Natural killer cell (primary cell): Measurements from ENCODE around the gene RUSF1. TPM values are rescaled to one million over a fixed set of nuclear protein-coding genes. Genes with fewer than 3 reads are reported as not detected.

Experiments used
- ATAC-seq, 3 donors: fragments of 150-1000 bp in 2 of 3; fragments of 200-7000 bp in 1 of 3; cut with Tn5 transposase; 1 replicate in 1 of 3; 2 replicates in 2 of 3; pipeline ENCODE4 v1.10.0; 2021; ENCODE audit warnings: mild to moderate bottlenecking in 2 of 3, moderate library complexity in 2 of 3
- DNase-seq, 2 donors: peaks; one replicate each; pipeline versions ENCODE4 v3.0.0 to v3.0.0-alpha.2; 2013 to 2021; ENCODE audit warnings: mixed read lengths in 1 of 2
- H3K27ac ChIP-seq: one replicate; pipeline ENCODE4 v1.5.1; 2013; ENCODE audit warnings: mild to moderate bottlenecking, low read length
- H3K27me3 ChIP-seq: one replicate; pipeline ENCODE4 v1.6.1; 2013; ENCODE audit warnings: low read length; ENCODE audit not compliant: control insufficient read depth, insufficient read depth
- H3K36me3 ChIP-seq: one replicate; pipeline ENCODE4 v1.6.1; 2013; ENCODE audit warnings: low read length; ENCODE audit not compliant: control insufficient read depth, insufficient read depth
- H3K4me1 ChIP-seq: one replicate; pipeline ENCODE4 v1.6.1; 2013; ENCODE audit warnings: low read length; ENCODE audit not compliant: control insufficient read depth, insufficient read depth
- H3K4me3 ChIP-seq: one replicate; pipeline ENCODE4 v1.5.1; 2013; ENCODE audit warnings: low read length
- H3K9me3 ChIP-seq: one replicate; pipeline ENCODE4 v1.6.1; 2013; ENCODE audit warnings: low read length; ENCODE audit not compliant: control insufficient read depth, insufficient read depth
- H3K27ac Mint-ChIP-seq, 2 donors: one replicate each; pipeline ENCODE4 v1.8.0; 2022; ENCODE audit warnings: mild to moderate bottlenecking in 2 of 2, mixed read lengths in 2 of 2, moderate library complexity in 1 of 2
- H3K27me3 Mint-ChIP-seq, 2 donors: one replicate each; pipeline ENCODE4 v1.8.0; 2022; ENCODE audit warnings: low read depth in 2 of 2, mixed read lengths in 2 of 2
- H3K36me3 Mint-ChIP-seq: one replicate; pipeline ENCODE4 v1.8.0; 2022; ENCODE audit warnings: mixed read lengths
- H3K4me1 Mint-ChIP-seq, 2 donors: one replicate each; pipeline ENCODE4 v1.8.0; 2022; ENCODE audit warnings: mixed read lengths in 2 of 2
- H3K4me3 Mint-ChIP-seq: one replicate; pipeline ENCODE4 v1.8.0; 2022; ENCODE audit warnings: mild to moderate bottlenecking, moderate library complexity, mixed read lengths
- H3K9me3 Mint-ChIP-seq, 2 donors: one replicate each; pipeline ENCODE4 v1.8.0; 2022; ENCODE audit warnings: mixed read lengths in 2 of 2
- CTCF ChIP-seq: fragments of 200-600 bp; IDR thresholded peaks from one replicate; pipeline ENCODE4 v1.8.0; 2022; ENCODE audit warnings: antibody characterized with exemption
- WGBS: methylation state at CpG from one replicate; pipeline ENCODE4 v1.1.7; 2013; ENCODE audit warnings: missing lambda C conversion rate; ENCODE audit not compliant: insufficient coverage; 5-methylcytosine and 5-hydroxymethylcytosine counted together
- intact Hi-C: fragments of 100-400 bp; cut with micrococcal nuclease; formaldehyde crosslinking; loops from one replicate; pipeline ENCODE4 v1.14.2; 2022
- total RNA-seq, 4 donors: library from RNA; stranded (reverse); fragments of 120-200 nt in 1 of 4; gene quantifications; one replicate each; pipeline versions ENCODE4 v1.2.3 to v1.2.4, GENCODE V29; 2013 to 2022

Gene RUSF1
- total RNA-seq, 3 donors from 2014 or later (not counting 1 experiment from before 2014, with no cell fraction given), result 50.2 to 61.5 (median 51.9) TPM

GRCh38 chr16:31483081-31483480, 25.1 kb downstream of the RUSF1 start, which contains the start of gene SLC5A2:
Gene SLC5A2, plus strand, starts transcription at chr16:31483123. Its CDS starts 14 bp downstream, at chr16:31483137.
- Histone ChIP-seq H3K4me3 (no peak within 1 kb of the TSS), H3K4me1 (peaks cover 16% of the 10 kb centered on the region), H3K36me3 (no peaks in the 10 kb centered on the region), H3K27me3 (no peaks in the 10 kb centered on the region), H3K9me3 (no peaks in the 10 kb centered on the region), H3K27ac (no peak within 1 kb of the TSS)
- Mint-ChIP-seq H3K4me3 (no peak within 1 kb of the TSS), H3K9me3 (no peaks in the 10 kb centered on the region), H3K27me3 (peaks cover 10 to 15% of the 10 kb centered on the region in 2 donors), H3K36me3 (no peaks in the 10 kb centered on the region), H3K27ac (no peak within 1 kb of the TSS), H3K4me1 (peaks cover 7% of the 10 kb centered on the region in 2 donors)
- WGBS, result 92% methylated on average over 4 of the region's 4 CpGs
- TF ChIP-seq CTCF, result no peak
- no peak for ATAC-seq
- DNase-seq, result no peak
- intact Hi-C loops, result no loop called here

GRCh38 chr16:31480851-31481536, 27.2 kb downstream of the RUSF1 start:
- H3K9me3 ChIP-seq, result no peaks in the 10 kb centered on the region

GRCh38 chr16:31479751-31480150, 28.4 kb downstream of the RUSF1 start:
- TF ChIP-seq CTCF, result no peak
- Histone ChIP-seq H3K4me3 (no peak overlapping the region), H3K27ac (no peak overlapping the region), H3K36me3 (no peaks in the 10 kb centered on the region), H3K4me1 (peaks cover 24% of the 10 kb centered on the region), H3K27me3 (no peaks in the 10 kb centered on the region), H3K9me3 (no peaks in the 10 kb centered on the region)
- H3K36me3 Mint-ChIP-seq, result no peaks in the 10 kb centered on the region
- no peak overlapping the region for H3K27ac Mint-ChIP-seq
- H3K4me3 Mint-ChIP-seq, result peak overlapping the region; percentile 22
- DNase-seq (no peak), ATAC-seq (no peak)
- intact Hi-C loops, result no loop called here
- H3K9me3 Mint-ChIP-seq, result no peaks in the 10 kb centered on the region
- WGBS, result 95% methylated on average over 9 of the region's 9 CpGs
- peaks cover 5 to 21% of the 10 kb centered on the region in 2 donors for H3K4me1 Mint-ChIP-seq
- peaks cover 0 to 9% of the 10 kb centered on the region in 2 donors for H3K27me3 Mint-ChIP-seq

More at GRCh38 chr16:31480851-31481536, 27.2 kb downstream of the RUSF1 start:
- H3K27ac Mint-ChIP-seq, result no peak overlapping the region
- no peaks in the 10 kb centered on the region for H3K36me3 Mint-ChIP-seq
- Histone ChIP-seq H3K27ac (no peak overlapping the region), H3K27me3 (no peaks in the 10 kb centered on the region), H3K4me1 (peaks cover 18% of the 10 kb centered on the region), H3K36me3 (no peaks in the 10 kb centered on the region), H3K4me3 (no peak overlapping the region)
- DNase-seq (no peak), ATAC-seq (no peak)
- WGBS, result 45% methylated on average over 7 of the region's 7 CpGs
- H3K4me3 Mint-ChIP-seq, result no peak overlapping the region
- peaks cover 5 to 20% of the 10 kb centered on the region in 2 donors for H3K4me1 Mint-ChIP-seq
- H3K27me3 Mint-ChIP-seq, result peaks cover 5 to 12% of the 10 kb centered on the region in 2 donors
- no peak for TF ChIP-seq CTCF
- intact Hi-C loops, result no loop called here
- H3K9me3 Mint-ChIP-seq, result no peaks in the 10 kb centered on the region
